Esophagus mucosa (tissue), 1 donor: Measurements from ENCODE around the gene HAS3. TPM values are rescaled to one million over a fixed set of nuclear protein-coding genes. Genes with fewer than 3 reads are reported as not detected.

Experiments used
- ATAC-seq: fragments of 200-7000 bp; cut with Tn5 transposase; one replicate; pipeline ENCODE4 v1.9.1; 2020
- total RNA-seq: library from RNA; stranded (reverse); gene quantifications from one replicate; pipeline ENCODE4 v1.2.4, GENCODE V29; 2023
- donor health status: DM: yes; HTN: yes; CAD: no.

The HAS3 gene
- total RNA-seq, 1 donor from 2014 or later, result 72.2 TPM

- peak; percentile 71 for ATAC-seq
Measured at GRCh38 chr16:69150146-69150865, 44.9 kb downstream of the HAS3 start.

GRCh38 chr16:69157196-69157595 is 51.7 kb downstream of the HAS3 start:
- ATAC-seq, result no peak

- no peak for ATAC-seq
Measured at GRCh38 chr16:69160192-69160591, 54.7 kb downstream of the HAS3 start.

GRCh38 chr16:69165584-69165983 is 60.1 kb downstream of the HAS3 start:
- ATAC-seq, result no peak

GRCh38 chr16:69166221-69166833 is 60.9 kb downstream of the HAS3 start:
- ATAC-seq, result peak; percentile 25

- ATAC-seq, result peak; percentile 41
Measured at GRCh38 chr16:69166946-69167930, 61.8 kb downstream of the HAS3 start.

Other genes starting within 250 kb of the HAS3 start
- gene CHTF8, start 26.9 kb downstream of the HAS3 start, total RNA-seq, result 89.6 TPM
- 30.2 TPM for gene UTP4, start 27.0 kb downstream of the HAS3 start, total RNA-seq
- 25.2 TPM for gene SNTB2, start 81.5 kb downstream of the HAS3 start, total RNA-seq
- gene VPS4A, start 205.7 kb downstream of the HAS3 start, total RNA-seq, result 21.0 TPM
- 11.3 TPM for gene PDF, start 224.9 kb downstream of the HAS3 start, total RNA-seq
- gene COG8, start 233.9 kb downstream of the HAS3 start, total RNA-seq, result 18.4 TPM
- gene NIP7, start 234.1 kb downstream of the HAS3 start, total RNA-seq, result 29.0 TPM
- 0.52 TPM for gene TMED6, start 246.1 kb downstream of the HAS3 start, total RNA-seq